HepG2 (cell line): Measurements from ENCODE around the gene IER5L. TPM values are rescaled to one million over a fixed set of nuclear protein-coding genes. Genes with fewer than 3 reads are reported as not detected.
A peak's percentile ranks its signal among the peaks of the same experiment; 100 is the strongest.

ENCODE experiments used
- ATAC-seq: fragments of 200-7000 bp; cut with Tn5 transposase; 3 replicates; pipeline ENCODE4 v1.9.1; 2020; ENCODE audit warnings: mild to moderate bottlenecking, moderate library complexity
- BruUV-seq: library from RNA; stranded (reverse); fragments of 400-500 nt; replicated peaks from 2 replicates; lab custom pipeline; 2021; lab: Mats Ljungman, UMichigan
- CTCF ChIA-PET: fragments of 300-600 bp; formaldehyde crosslinking; extraction: SDS; loops from one replicate; lab custom pipeline; 2021; ENCODE audit warnings: low total read pairs, inconsistent platforms, low intra/inter-chr PET ratio; lab: Yijun Ruan, JAX
- POLR2A ChIA-PET: fragments of 350-600 bp; sonication (Branson Sonifier 250); formaldehyde crosslinking; loops from one replicate; lab custom pipeline; 2020; ENCODE audit warnings: antibody characterized with exemption, inconsistent platforms; lab: Yijun Ruan, JAX
- DNase-seq: peaks from one replicate; pipeline ENCODE4 v3.0.0-alpha.2; 2015; ENCODE audit warnings: low spot score
- FAIRE-seq: peaks from 3 replicates; lab custom pipeline; 2011; peaks lifted over from hg19 to GRCh38; lab: Jason Lieb, UNC
- H2AFZ ChIP-seq: one replicate; pipeline ENCODE4 v1.6.1; 2011; ENCODE audit warnings: low read length, inconsistent platforms
- H3K27ac ChIP-seq: fragments of 300-600 bp; 3 replicates; pipeline ENCODE4 v1.8.0; 2011; ENCODE audit warnings: mixed run types, mild to moderate bottlenecking, mixed read lengths, low read length, inconsistent platforms; ENCODE audit not compliant: insufficient read depth; ENCODE audit errors: extremely low read length
- H3K27me3 ChIP-seq, 2 experiments: fragments of 200-600 bp in 1 of 2; 2 replicates in 1 of 2; 3 replicates in 1 of 2; pipeline versions ENCODE4 v1.6.0 to v1.8.0; 2011; ENCODE audit warnings: low read length in 2 of 2, mild to moderate bottlenecking in 2 of 2, moderate library complexity in 2 of 2, inconsistent platforms in 1 of 2; ENCODE audit not compliant: insufficient read depth in 2 of 2, control insufficient read depth in 1 of 2
- H3K36me3 ChIP-seq, 2 experiments: fragments of 200-600 bp in 1 of 2; replicated peaks in 1 of 2; 2 replicates in 1 of 2; 3 replicates in 1 of 2; pipeline versions ENCODE4 v1.5.1 to v1.8.0; 2011; ENCODE audit warnings: low read length in 2 of 2, inconsistent platforms in 1 of 2; ENCODE audit not compliant: insufficient read depth in 2 of 2, control insufficient read depth in 1 of 2
- H3K4me1 ChIP-seq: 2 replicates; pipeline ENCODE4 v1.5.1; 2012; ENCODE audit warnings: low read length, inconsistent platforms; ENCODE audit not compliant: insufficient read depth
- H3K4me2 ChIP-seq: 2 replicates; pipeline ENCODE4 v1.6.0; 2011; ENCODE audit warnings: low read depth, low read length, inconsistent platforms
- H3K4me3 ChIP-seq, 3 experiments: fragments of 200-600 bp in 1 of 3; sonication (generic), shearing (Covaris generic) in 1 of 3; replicated peaks in 1 of 3; 2 replicates each; pipeline ENCODE4 v1.5.1; 2011 to 2016; ENCODE audit warnings: low read length in 3 of 3, inconsistent platforms in 2 of 3, low read depth in 2 of 3, mild to moderate bottlenecking in 2 of 3, control low read depth in 1 of 3, mixed read lengths in 1 of 3; ENCODE audit not compliant: insufficient read depth in 1 of 3
- H3K79me2 ChIP-seq: one replicate; pipeline ENCODE4 v1.6.1; 2011; ENCODE audit warnings: low read length, inconsistent platforms; ENCODE audit not compliant: insufficient read depth
- H3K9ac ChIP-seq: 2 replicates; pipeline ENCODE4 v1.6.0; 2011; ENCODE audit warnings: mild to moderate bottlenecking, low read depth, low read length, inconsistent platforms; ENCODE audit not compliant: insufficient read depth
- H3K9me3 ChIP-seq: 2 replicates; pipeline ENCODE4 v1.5.1; 2012; ENCODE audit warnings: mild to moderate bottlenecking, low read length
- H4K20me1 ChIP-seq: 2 replicates; pipeline ENCODE4 v1.6.0; 2011; ENCODE audit warnings: inconsistent platforms, mild to moderate bottlenecking, low read length, moderate library complexity; ENCODE audit not compliant: insufficient read depth
- MYC ChIP-seq: sonication (generic); formaldehyde crosslinking; IDR thresholded peaks from 2 replicates; pipeline ENCODE4 v1.9.0; 2021; ENCODE audit warnings: missing genetic modification reagents, borderline replicate concordance
- SP140L ChIP-seq: sonication (generic); formaldehyde crosslinking; IDR thresholded peaks from 2 replicates; pipeline ENCODE4 v1.4.0; 2020; ENCODE audit warnings: missing genetic modification reagents, borderline replicate concordance
- WGBS: methylation state at CpG from one replicate; pipeline ENCODE4 v1.1.6; 2017; ENCODE audit warnings: low lambda C conversion rate; 5-methylcytosine and 5-hydroxymethylcytosine counted together
- in situ Hi-C: cut with HindIII; loops from 2 replicates; pipeline ENCODE4 v1.10.0; 2017; ENCODE audit warnings: low pct_unique_long_range_greater_than_20kb; ENCODE audit not compliant: extremely low pct_ligation_motif_present
- intact Hi-C: fragments of 100-400 bp; cut with micrococcal nuclease; formaldehyde crosslinking; loops from one replicate; pipeline ENCODE4 v1.10.0; 2022; ENCODE audit not compliant: unreplicated experiment
- polyA plus RNA-seq, 8 experiments: library from polyadenylated mRNA; depleted of rRNA in 3 of 8; stranded (reverse) in 7 of 8; unstranded in 1 of 8; fragments of >200 nt; fragmentation: Illumina TruSeq in 4 of 8; extraction: Trizol in 4 of 8; gene quantifications; 2 replicates each; pipeline versions ENCODE4 v1.2.1 to v1.2.3, GENCODE V29; 2011 to 2016; ENCODE audit warnings: low read depth in 4 of 8, missing spikeins in 1 of 8, mixed read lengths in 1 of 8; ENCODE audit not compliant: insufficient read depth in 1 of 8
- total RNA-seq, 5 experiments: library from RNA; depleted of rRNA; stranded (reverse); fragments of >200 nt; fragmentation: Illumina TruSeq; extraction: Trizol; gene quantifications; 2 replicates each; pipeline ENCODE4 v1.2.3, GENCODE V29; 2016; ENCODE audit warnings: low read depth in 1 of 5
- TF ChIP-seq, protein P1 (sequence below): sonication (generic); formaldehyde crosslinking; IDR thresholded peaks from 2 replicates; pipeline ENCODE4 v1.4.0; 2020; ENCODE audit warnings: missing genetic modification reagents

IER5L gene
- total and polyA plus RNA-seq, 2 of the 13 experiments (the other 11 are each of a cell fraction or from before 2014, with no cell fraction given) = 1.8 to 3.3 TPM

DNA sequence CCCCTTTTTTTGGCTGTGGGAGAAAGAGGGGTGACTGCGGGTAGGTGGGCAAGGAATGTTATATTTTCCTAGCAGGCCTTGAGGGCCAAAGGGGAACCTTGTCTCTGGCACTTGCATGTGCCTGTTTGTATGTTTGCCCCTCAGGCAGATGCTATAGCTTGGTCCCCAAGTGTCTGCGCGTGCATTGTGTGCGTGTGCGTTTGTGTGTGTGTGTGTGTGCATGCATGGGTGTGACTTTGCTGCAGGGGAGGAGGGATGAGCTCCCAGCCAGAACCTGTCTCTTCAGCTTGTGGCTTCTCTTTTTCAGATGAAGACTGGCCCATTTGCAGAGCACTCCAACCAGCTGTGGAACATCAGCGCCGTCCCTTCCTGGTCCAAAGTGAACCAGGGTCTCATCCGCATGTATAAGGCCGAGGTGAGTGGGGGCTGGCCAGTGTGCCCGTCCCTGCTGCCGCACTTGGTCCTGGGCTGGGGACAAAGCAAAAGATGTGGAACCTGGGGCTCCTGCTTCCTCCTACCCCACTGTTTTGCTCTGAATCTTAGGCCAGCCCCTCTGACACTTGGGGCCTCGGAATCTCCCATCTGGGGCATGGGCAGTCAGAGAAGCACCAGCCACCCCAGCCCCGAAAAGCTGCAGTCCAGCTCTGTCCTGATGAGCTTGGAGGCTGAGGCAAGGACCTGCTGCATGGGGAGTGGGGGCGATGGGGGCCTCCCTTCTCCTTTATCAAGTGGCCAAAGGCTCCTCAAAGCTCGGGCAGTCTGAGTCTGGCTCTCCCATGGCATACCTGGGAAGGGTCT, 35.7 kb downstream of the IER5L start:
- FAIRE-seq = no peak
- TF ChIP-seq, protein P1, sequence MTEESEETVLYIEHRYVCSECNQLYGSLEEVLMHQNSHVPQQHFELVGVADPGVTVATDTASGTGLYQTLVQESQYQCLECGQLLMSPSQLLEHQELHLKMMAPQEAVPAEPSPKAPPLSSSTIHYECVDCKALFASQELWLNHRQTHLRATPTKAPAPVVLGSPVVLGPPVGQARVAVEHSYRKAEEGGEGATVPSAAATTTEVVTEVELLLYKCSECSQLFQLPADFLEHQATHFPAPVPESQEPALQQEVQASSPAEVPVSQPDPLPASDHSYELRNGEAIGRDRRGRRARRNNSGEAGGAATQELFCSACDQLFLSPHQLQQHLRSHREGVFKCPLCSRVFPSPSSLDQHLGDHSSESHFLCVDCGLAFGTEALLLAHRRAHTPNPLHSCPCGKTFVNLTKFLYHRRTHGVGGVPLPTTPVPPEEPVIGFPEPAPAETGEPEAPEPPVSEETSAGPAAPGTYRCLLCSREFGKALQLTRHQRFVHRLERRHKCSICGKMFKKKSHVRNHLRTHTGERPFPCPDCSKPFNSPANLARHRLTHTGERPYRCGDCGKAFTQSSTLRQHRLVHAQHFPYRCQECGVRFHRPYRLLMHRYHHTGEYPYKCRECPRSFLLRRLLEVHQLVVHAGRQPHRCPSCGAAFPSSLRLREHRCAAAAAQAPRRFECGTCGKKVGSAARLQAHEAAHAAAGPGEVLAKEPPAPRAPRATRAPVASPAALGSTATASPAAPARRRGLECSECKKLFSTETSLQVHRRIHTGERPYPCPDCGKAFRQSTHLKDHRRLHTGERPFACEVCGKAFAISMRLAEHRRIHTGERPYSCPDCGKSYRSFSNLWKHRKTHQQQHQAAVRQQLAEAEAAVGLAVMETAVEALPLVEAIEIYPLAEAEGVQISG (CRISPR knock-in tag) = no peak
- no peak for TF ChIP-seq SP140L (CRISPR knock-in tag)
- TF ChIP-seq MYC (CRISPR knock-in tag) = peak; percentile 28; the same call in 1 of the 2 replicates
- intact Hi-C loops (loop anchor here (5.0 kb wide), 1 partner anchor 35 kb away; the partner anchor contains the start of gene IER5L), in situ Hi-C loops (loop anchor here (5.0 kb wide), 2 partner anchors 35 to 480 kb away; partner anchors contain the start of genes C9orf50 and IER5L)
- CTCF ChIA-PET = no interaction called here
- DNase-seq = no peak
- no peak overlapping the region for H3K4me3 ChIP-seq
- H3K4me1 ChIP-seq = peaks cover 64% of the 10 kb centered on the region
- H4K20me1 ChIP-seq = no peaks in the 10 kb centered on the region
- peaks cover 8 to 45% of the 10 kb centered on the region in 2 experiments for H3K36me3 ChIP-seq
- H3K79me2 ChIP-seq = peaks cover 6% of the 10 kb centered on the region
- no peak overlapping the region for H3K4me2 ChIP-seq
- no peaks in the 10 kb centered on the region for H3K9me3 ChIP-seq
- no peak overlapping the region for H2AFZ ChIP-seq
- POLR2A ChIA-PET = interaction anchor here (0.9 to 1.8 kb wide), 4 partner anchors 32 to 478 kb away, joined by 3 to 6 read pairs (median 4); partner anchors contain the start of genes C9orf50 and IER5L
- no peak overlapping the region for H3K27ac ChIP-seq
- no peak overlapping the region for H3K9ac ChIP-seq
- 96% methylated on average over 11 of the region's 15 CpGs for WGBS
- no TSS peak for BruUV-seq
- no peak for ATAC-seq
- no peaks in the 10 kb centered on the region for H3K27me3 ChIP-seq
